ENCODE data around the gene OVOL3.

OVOL3 gene

GRCh38 chr19:36111200-36111539 lies 227 bp downstream of the OVOL3 start:
- FAIRE-seq (no peak), DNase-seq (ENCODE audit: insufficient read length, low spot score) (no peak)
- no peak for TF ChIP-seq POU2F2 (IDR thresholded peaks at IDR 0.05; ENCODE audit: low read depth, low read length)
- TF ChIP-seq POLR2A (IDR thresholded peaks at IDR 0.05; ENCODE audit: low read depth, low read length): no peak
- no peak for TF ChIP-seq SPI1 (IDR thresholded peaks at IDR 0.05; ENCODE audit: low read depth, low read length)
- TF ChIP-seq TAF1 (IDR thresholded peaks at IDR 0.05; ENCODE audit: low read depth, low read length): no peak
- no peak for TF ChIP-seq POLR2AphosphoS5 (IDR thresholded peaks at IDR 0.05; ENCODE audit: low read depth, low read length)
- TF ChIP-seq PAX5 (IDR thresholded peaks at IDR 0.05; ENCODE audit: insufficient read depth, low read length, severe bottlenecking): no peak

DNA sequence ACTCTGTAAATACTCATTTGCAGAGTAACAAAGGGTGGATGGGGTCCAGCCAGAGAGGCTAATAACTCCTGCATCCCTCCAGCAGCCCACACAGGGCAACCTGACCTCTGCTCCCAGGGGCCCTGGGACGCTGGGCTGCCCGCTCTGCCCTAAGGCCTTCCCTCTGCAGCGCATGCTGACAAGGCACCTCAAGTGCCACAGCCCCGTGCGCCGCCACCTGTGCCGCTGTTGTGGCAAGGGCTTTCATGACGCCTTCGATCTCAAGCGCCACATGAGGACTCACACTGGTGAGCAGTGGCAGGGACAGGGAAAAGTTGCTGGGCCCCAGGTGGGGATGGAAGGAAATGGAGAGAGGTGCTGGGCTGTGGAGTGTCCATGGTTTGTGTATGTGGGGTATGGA lies 1.7 kb downstream of the OVOL3 start:
- DNase-seq (ENCODE audit: insufficient read length, low spot score) (no peak), FAIRE-seq (no peak)
- TF ChIP-seq TAF1 (IDR thresholded peaks at IDR 0.05; ENCODE audit: low read depth, low read length): no peak
- TF ChIP-seq PAX5 (IDR thresholded peaks at IDR 0.05; ENCODE audit: insufficient read depth, low read length, severe bottlenecking): no peak
- TF ChIP-seq SPI1 (IDR thresholded peaks at IDR 0.05; ENCODE audit: low read depth, low read length): no peak
- TF ChIP-seq POU2F2 (IDR thresholded peaks at IDR 0.05; ENCODE audit: low read depth, low read length): no peak
- no peak for TF ChIP-seq POLR2AphosphoS5 (IDR thresholded peaks at IDR 0.05; ENCODE audit: low read depth, low read length)
- no peak for TF ChIP-seq POLR2A (IDR thresholded peaks at IDR 0.05; ENCODE audit: low read depth, low read length)

DNA sequence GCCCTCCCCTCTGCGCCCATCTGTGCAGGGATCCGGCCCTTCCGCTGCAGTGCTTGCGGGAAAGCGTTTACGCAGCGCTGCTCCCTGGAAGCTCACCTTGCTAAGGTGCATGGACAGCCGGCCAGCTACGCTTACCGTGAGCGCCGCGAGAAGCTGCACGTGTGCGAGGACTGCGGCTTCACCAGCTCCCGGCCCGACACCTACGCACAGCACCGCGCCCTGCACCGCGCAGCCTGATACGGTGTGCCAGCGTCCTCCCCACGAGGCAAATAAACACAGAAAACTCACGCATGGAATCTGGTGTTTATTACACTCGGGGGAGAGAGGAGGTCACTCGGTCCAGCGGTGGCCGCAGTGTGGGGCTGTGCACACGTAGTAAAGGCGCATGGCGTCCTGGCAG lies 2.5 kb downstream of the OVOL3 start:
- DNase-seq (ENCODE audit: insufficient read length, low spot score) (no peak), FAIRE-seq (no peak)
- TF ChIP-seq POU2F2 (IDR thresholded peaks at IDR 0.05; ENCODE audit: low read depth, low read length): no peak

DNA sequence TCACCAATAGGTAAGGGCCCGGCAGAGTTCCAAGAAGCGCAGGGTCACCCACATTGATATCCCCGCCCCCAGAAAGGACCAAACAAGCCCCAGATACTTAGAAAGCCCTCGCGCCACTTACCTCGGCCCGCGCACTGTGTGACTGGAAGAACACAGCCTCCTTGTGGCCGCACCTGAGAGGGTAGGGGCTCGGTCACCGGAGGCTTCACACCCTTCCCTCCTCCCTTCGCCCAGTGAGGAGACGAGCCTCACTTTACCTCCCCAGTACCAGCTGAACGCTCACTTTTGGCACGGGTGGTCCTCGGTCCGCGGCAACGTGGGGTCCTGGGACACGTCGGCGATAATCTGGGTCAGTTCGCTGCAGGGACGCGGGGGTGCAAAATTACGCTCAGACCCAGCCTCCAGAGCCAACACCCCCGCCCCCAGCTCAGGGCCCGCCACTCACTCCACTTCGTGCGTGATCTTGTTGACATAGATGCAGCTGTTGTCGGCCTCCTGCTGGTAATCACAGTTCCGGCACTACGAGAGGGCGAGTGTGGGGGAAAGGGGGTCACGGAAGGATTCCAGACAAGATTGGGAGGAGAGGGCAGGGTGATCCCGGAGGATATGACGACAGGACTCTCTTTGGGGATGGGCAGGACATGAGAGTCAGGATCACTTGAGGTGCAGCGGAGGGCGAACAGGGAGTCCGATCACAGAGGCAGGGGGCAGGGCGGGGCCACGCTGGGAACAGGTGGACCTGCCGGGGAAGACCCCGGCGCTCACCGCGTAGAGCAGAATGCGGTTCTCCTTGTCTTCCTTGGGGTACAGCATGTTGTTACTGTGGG lies 3.2 kb downstream of the OVOL3 start:
- FAIRE-seq (peak; percentile 52), DNase-seq (ENCODE audit: insufficient read length, low spot score) (no peak)
- no peak for TF ChIP-seq SPI1 (IDR thresholded peaks at IDR 0.05; ENCODE audit: low read depth, low read length)
- no peak; the same call in 1 of the 2 replicates for TF ChIP-seq POU2F2 (IDR thresholded peaks at IDR 0.05; ENCODE audit: low read depth, low read length)
- TF ChIP-seq POLR2AphosphoS5 (IDR thresholded peaks at IDR 0.05; ENCODE audit: low read depth, low read length): no peak
- TF ChIP-seq PAX5 (IDR thresholded peaks at IDR 0.05; ENCODE audit: insufficient read depth, low read length, severe bottlenecking): no peak
- no peak for TF ChIP-seq TAF1 (IDR thresholded peaks at IDR 0.05; ENCODE audit: low read depth, low read length)
- no peak for TF ChIP-seq POLR2A (IDR thresholded peaks at IDR 0.05; ENCODE audit: low read depth, low read length)

DNA sequence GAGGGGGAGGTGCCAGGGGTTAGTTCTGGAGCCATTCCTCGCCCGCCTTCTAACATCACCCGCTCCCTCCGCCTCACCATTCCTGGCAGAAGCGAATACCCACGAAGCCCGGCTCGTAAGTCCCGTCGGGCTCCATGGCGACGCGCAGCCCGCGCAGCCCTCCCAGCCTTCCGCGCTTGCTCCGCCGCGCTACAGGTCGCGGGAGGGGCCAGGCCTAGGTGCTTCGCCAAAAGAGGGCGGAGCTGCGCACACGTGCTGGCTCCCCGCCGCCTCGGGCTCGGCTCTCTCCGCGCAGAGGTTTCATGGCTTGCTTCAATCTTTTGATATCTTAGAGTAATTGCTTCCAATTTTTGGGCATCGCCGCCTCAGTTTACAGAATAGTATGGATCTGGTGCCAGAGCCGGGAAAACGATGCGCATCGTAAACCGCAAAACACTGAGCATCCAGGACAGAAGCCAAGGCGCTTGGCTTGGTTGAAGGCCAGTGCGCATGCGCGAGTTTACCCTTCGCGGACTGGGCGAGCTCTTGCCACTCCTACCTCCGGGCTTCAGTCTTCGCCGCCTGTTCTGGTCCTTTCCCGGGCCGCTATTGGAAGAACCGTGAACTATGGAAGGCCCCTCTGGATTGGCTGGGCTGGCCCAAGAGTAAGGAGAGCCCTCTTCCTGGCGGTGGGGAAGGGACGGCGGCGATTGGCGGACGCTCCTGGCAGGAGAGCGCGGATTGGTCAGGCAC lies 3.9 kb downstream of the OVOL3 start, which contains the start of gene POLR2I:
Gene POLR2I, minus strand, starts transcription at position 155 of the 732 bp plus-strand sequence. Its CDS starts 19 bp downstream, at position 136.
- DNase-seq (ENCODE audit: insufficient read length, low spot score): peak; percentile 96
- FAIRE-seq: peak; percentile 99
- TF ChIP-seq PAX5 (IDR thresholded peaks at IDR 0.05; ENCODE audit: insufficient read depth, low read length, severe bottlenecking) (no peak), POLR2A (IDR thresholded peaks at IDR 0.05; ENCODE audit: low read depth, low read length) (peak; percentile 75; the same call in 1 of the 2 replicates), POU2F2 (IDR thresholded peaks at IDR 0.05; ENCODE audit: low read depth, low read length) (0 out of 2 replicates have a peak, but pooled peaks have one; percentile 20), TAF1 (IDR thresholded peaks at IDR 0.05; ENCODE audit: low read depth, low read length) (peak; percentile 68), POLR2AphosphoS5 (IDR thresholded peaks at IDR 0.05; ENCODE audit: low read depth, low read length) (peak; percentile 49), SPI1 (IDR thresholded peaks at IDR 0.05; ENCODE audit: low read depth, low read length) (no peak)

DNA sequence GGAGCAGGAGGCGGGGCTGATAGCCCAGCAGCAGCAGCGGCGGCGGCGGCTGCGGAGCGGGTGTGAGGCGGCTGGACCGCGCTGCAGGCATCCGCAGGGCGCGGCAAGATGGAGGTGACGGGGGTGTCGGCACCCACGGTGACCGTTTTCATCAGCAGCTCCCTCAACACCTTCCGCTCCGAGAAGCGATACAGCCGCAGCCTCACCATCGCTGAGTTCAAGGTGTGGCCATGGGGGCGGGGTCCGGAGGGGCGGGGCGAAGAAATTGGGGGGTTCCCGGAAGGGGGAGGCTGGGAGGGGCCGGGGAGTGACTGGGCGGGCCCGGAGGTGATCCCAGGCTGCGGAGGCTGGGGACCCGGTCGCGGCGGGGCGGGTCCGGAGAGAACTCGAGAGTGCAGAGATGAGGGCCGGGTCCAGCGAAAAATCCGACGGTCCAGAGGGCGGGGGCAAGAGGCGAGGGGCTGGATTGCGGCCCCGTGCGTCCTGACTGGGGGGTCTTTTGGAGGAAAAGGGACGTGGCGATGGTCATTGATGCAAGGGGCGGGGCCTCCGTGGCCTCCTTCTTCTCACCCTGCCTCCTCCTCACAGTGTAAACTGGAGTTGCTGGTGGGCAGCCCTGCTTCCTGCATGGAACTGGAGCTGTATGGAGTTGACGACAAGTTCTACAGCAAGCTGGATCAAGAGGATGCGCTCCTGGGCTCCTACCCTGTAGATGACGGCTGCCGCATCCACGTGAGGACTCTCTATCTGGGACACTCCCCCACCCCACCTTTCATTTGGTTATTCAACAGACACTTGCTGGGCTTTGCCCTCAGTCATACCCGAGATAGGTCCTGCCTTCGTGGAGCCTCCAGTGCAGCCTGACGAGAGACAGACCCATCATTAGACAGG lies 4.8 kb downstream of the OVOL3 start, which contains the start of gene TBCB:
Gene TBCB, plus strand, starts transcription at position 16 of the 891 bp plus-strand sequence. Its CDS starts 93 bp downstream, at position 109.
- TF ChIP-seq TAF1 (IDR thresholded peaks at IDR 0.05; ENCODE audit: low read depth, low read length) (peak; percentile 76), POLR2AphosphoS5 (IDR thresholded peaks at IDR 0.05; ENCODE audit: low read depth, low read length) (peak; percentile 71; the same call in 1 of the 2 replicates), POLR2A (IDR thresholded peaks at IDR 0.05; ENCODE audit: low read depth, low read length) (peak; percentile 68; the same call in 1 of the 2 replicates), PAX5 (IDR thresholded peaks at IDR 0.05; ENCODE audit: insufficient read depth, low read length, severe bottlenecking) (no peak), POU2F2 (IDR thresholded peaks at IDR 0.05; ENCODE audit: low read depth, low read length) (no peak), SPI1 (IDR thresholded peaks at IDR 0.05; ENCODE audit: low read depth, low read length) (no peak)
- peak; percentile 86 for DNase-seq (ENCODE audit: insufficient read length, low spot score)
- no peak for FAIRE-seq

- DNase-seq (ENCODE audit: insufficient read length, low spot score) (no peak), FAIRE-seq (no peak)
- TF ChIP-seq POLR2A (IDR thresholded peaks at IDR 0.05; ENCODE audit: low read depth, low read length): no peak
- TF ChIP-seq POU2F2 (IDR thresholded peaks at IDR 0.05; ENCODE audit: low read depth, low read length): no peak
- no peak for TF ChIP-seq TAF1 (IDR thresholded peaks at IDR 0.05; ENCODE audit: low read depth, low read length)
- no peak for TF ChIP-seq POLR2AphosphoS5 (IDR thresholded peaks at IDR 0.05; ENCODE audit: low read depth, low read length)
Observed at GRCh38 chr19:36116344-36116637, 5.3 kb downstream of the OVOL3 start.

- no peak for TF ChIP-seq POLR2AphosphoS5 (IDR thresholded peaks at IDR 0.05; ENCODE audit: low read depth, low read length)
- DNase-seq (ENCODE audit: insufficient read length, low spot score) (no peak), FAIRE-seq (no peak)
Observed at GRCh38 chr19:36120092-36120983, 9.4 kb downstream of the OVOL3 start.

Data from GM12891 (cell line).